ENCODE measurements around the gene ALLC. TPM values are rescaled to one million over a fixed set of nuclear protein-coding genes. Genes with fewer than 3 reads are reported as not detected.

The ALLC gene
- total RNA-seq, 1 donor from 2014 or later: not detected

DNA sequence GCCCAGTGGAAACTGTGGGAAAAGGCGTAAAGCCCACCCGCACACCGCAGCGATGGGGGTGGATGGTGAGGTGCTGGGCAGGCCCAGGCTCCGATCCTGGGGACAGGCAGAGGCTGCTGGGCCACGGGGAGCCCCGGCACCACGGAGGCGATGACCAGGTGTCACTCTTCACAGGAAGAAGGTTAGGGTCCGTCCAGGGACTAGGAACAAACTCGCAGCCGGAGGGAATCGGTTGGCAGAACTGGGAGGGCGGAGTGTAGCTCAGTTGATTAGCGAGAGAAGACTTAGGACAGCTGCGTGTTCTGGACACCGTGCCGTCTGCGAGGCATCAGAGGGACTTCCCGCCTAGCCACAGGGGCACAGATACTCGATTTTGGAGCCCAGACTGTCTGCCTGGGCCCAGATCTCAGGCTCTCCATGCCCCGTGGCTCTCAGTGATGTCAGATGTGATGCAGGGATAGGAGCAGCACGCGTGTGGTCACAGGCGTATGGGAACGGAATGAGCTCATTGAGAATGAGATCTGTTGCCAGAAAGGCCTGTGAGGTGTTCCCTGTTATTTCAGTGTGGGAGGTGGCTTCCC is 16.1 kb upstream of the ALLC start:
- DNase-seq: no peak

DNA sequence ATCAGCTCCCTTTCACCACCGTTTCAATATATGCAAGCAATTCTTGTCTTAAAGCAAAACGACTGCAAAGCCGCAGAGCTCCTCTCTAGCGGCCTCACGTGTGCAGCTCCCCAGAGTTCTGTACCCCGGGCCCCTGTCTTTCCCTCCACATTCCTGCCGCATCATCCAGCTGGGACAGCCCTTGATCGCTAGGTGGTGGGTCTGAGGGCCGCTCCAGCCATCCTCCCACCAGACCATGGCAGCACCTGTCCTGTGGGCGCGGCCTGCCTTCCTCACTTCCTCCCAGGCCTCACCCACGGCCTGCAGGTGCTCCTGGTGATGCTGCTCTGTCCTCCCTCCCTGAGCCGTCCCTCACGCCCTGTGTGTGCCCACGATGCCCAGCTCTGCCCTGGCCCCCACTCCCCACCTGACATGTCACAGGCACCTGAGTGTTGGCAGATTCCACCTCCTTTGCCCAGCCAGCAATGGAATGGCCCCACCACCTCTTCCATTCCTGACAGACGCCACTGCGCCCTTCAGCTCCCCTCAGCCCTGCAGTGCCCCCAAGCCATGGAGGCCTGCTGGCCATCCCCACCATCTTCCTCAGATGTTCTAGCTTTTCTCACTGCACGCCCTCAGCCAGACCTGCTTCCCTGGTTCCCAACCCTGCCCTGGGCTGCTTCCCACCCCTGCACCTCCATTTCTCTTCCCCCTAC is 15.3 kb upstream of the ALLC start:
- no peak for DNase-seq

- DNase-seq: no peak
These were observed 14.4 kb upstream of the ALLC start for GRCh38 chr2:3643371-3644245.

DNA sequence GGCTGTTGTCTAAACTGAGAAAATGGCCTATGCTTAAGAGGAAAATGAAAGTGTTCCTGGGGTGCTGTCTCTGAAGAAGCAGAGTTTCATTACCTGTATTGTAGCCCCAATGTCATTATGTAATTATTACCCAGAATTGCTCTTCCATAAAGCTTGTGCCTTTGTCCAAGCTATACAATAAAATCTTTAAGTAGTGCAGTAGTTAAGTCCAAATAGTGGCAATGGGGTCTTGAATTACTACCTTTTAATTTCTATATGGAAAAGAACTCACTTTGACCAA is 13.8 kb upstream of the ALLC start:
- DNase-seq: no peak

- DNase-seq: no peak
These were observed 13.0 kb upstream of the ALLC start for GRCh38 chr2:3644891-3645605.

- DNase-seq: no peak
These were observed 12.1 kb upstream of the ALLC start for GRCh38 chr2:3645745-3646389.

DNA sequence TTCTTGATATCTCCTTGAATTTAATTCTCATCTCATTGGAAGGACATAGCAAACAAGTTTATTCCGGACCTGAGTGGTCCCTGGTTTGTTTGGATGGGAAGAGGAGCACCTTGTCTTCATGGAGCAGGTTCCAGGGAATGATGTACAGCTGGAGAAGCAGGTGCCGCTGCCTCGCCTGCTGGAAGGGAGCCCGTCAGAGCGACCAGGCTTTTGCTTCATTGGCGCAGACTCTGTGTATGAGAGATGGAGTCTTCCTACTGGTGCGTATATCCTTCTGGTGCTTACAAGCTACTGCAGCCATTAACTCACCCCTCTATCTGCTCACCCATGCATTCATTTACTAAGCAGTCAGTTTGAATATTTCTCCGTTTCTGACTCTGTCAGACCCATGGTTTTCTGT is 11.6 kb upstream of the ALLC start:
- no peak for DNase-seq

GRCh38 chr2:3647246-3647645 is 10.8 kb upstream of the ALLC start:
- no peak for DNase-seq

GRCh38 chr2:3647831-3648651 is 10.0 kb upstream of the ALLC start:
- DNase-seq: no peak

DNA sequence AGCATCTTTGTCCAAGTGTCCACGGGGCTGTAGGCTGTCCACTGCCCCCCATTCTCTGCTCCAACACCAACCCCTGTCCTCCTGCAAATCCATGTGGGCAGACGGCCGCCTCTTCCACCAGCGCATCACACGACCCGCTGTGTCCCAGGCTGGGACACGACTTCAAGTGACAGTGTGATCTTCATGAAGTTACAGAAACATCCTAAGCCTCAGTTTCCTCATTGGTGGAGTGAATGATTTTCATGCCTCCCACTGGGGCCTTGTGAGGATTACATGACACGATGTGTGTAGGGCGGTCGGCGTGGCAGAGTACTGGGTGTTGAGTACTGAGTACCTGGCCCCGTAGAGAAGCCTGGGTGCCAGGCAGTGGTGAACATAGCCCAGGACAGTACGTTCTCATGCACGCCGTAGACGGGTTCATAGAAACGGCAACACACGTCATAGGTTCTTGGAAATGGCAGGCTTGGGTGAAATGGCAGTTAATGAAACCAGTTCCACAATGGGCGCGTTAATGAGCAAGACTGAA is 9.3 kb upstream of the ALLC start:
- no peak for DNase-seq

- DNase-seq: no peak
These were observed 8.4 kb upstream of the ALLC start for GRCh38 chr2:3649581-3649980.

DNA sequence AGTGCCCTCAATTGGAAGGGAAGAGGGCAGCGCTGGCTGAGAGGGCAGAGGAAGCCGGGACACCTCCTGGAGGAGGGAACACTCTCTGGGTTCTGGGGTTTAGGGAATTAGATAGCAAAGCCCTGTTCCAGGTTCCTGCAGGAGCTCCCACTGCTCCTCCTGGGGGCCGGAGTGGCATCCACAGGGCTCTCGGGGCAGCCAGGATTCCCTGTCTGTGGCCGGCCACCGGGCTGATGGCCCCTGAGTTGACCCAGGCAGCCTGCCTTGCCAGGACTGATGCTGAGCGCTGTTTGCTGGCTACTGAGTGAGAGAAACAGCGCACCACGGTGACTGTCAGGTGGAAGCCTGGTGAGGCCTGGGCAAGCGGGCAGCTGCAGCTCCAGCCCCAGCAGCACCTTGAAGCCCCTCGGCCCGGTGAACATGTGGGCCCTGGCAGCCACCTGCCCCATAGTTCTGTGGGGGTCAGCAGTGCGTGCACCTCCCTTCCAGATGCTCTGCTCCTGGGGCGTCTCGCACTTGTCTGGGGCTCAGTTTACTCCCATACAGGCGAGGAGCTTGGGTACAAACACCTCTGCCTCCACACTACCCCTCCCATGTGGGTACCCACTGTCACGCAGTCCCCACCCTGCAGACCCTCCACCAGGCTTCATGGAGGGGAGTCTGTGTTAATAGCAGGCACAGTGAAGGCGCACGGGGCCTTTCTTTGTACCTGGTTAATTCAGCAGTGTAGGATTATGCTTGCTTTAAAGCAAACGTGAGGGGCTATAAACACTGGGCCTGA is 7.7 kb upstream of the ALLC start:
- no peak for DNase-seq

GRCh38 chr2:3651691-3652648 is 6.0 kb upstream of the ALLC start:
- peak; percentile 72 for DNase-seq

DNA sequence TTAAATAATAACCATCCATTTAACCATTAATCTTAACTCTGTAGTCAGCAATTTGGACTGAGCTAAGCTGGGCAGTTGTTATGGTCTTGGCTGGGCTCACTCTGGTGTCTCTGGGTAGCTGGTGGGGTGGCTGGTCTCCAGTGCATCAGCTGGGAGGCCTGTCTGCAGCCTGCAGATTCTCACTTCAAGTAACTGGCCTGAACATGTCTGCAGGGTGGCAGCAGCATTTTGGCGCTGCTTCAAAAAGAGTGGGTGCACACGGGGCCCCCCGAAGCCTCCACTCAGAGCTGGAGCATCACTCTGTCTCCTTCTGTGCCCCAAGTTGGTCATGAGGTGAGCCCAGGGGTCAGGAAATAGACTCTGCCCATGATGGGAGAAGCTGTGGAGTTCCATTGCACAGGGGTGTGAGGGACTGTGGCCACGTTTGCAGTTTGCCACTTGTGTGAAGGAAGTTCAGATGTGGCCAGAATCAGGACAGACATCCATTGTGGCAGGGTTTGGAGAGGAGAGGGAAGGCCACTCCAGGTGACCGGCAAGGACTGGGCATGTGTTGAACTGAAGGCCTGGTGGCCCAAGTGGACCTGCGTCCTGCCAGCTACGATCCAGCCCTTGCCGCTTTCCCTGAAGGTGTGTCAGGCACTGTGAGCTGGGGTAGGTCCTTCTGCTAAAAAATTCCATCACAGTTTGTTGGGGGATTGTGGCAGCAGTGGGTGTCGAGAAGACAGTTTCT is 4.9 kb upstream of the ALLC start:
- no peak for DNase-seq

GRCh38 chr2:3654011-3654410 is 4.0 kb upstream of the ALLC start:
- no peak for DNase-seq

GRCh38 chr2:3654531-3655225 is 3.3 kb upstream of the ALLC start:
- no peak for DNase-seq

DNA sequence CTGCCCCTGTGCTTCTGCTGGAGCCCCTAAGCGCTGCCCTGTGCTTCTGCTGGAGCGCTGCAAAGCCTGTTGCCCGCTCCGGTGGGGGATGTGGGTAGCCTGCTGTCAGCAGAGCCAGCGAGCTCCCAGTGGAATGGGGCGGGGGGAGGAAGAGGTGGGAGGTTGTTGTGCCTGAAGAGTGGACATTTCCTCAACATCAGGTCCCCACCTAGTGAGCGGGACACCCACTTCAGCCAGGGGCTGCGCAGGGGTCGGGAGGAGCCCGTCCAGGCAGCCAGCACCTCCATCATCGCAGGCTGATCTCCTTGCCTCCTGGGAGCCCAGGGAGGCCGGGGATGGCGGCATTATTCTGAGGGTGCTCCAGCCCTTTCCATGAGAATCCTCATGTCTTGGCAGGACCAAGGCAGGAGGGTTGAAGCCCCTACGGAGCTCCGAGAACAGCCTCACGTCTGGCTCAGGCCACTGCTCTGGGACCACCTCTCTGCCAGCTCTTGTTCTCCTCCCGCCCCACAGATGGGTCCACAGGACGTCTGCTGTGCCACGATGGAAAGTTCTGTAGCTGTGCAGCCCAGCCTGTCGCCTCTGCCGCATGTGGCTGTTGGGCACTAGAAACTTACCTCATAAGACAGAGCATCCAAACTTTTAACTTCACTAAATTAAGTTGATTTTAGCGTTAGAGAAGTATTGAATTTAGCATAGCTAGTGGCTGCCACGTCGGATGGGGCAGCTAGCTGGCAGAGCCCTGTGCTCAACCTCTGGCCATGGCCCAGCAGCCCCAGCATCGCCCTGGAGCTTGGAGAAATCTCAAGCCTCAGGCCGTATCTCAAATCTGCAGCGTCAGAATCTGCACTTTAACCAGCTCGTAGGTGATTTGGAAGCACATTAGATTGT is 1.9 kb upstream of the ALLC start:
- no peak for DNase-seq
